SK-N-SH (cell line): ENCODE data around the gene GRK5.

Experiments used
- CHD2 ChIP-seq: fragments of 150-350 bp; IDR thresholded peaks from 2 replicates; pipeline ENCODE4 v1.6.1; 2018; ENCODE audit warnings: low read length; ENCODE audit not compliant: partially characterized antibody
- CTCF ChIP-seq: fragments of 200-600 bp; sonication (generic); IDR thresholded peaks from 2 replicates; pipeline ENCODE4 v1.6.1; 2017; ENCODE audit warnings: antibody characterized with exemption, mild to moderate bottlenecking, moderate library complexity
- EP300 ChIP-seq, 2 experiments: IDR thresholded peaks; 2 replicates each; pipeline versions ENCODE4 v1.4.0 to v1.6.1; 2012; ENCODE audit warnings: borderline replicate concordance in 1 of 2, low read depth in 1 of 2, low read length in 1 of 2
- FOSL2 ChIP-seq: IDR thresholded peaks from 2 replicates; pipeline ENCODE4 v1.4.0; 2012; ENCODE audit warnings: low read depth, mild to moderate bottlenecking, moderate library complexity, borderline replicate concordance
- GATA2 ChIP-seq: sonication (generic); formaldehyde crosslinking; IDR thresholded peaks from 2 replicates; pipeline ENCODE4 v1.5.0; 2020; ENCODE audit warnings: mild to moderate bottlenecking, missing genetic modification reagents
- MXI1 ChIP-seq: IDR thresholded peaks from 2 replicates; pipeline ENCODE4 v1.6.1; 2012; ENCODE audit warnings: mild to moderate bottlenecking, low read depth, low read length, improper control_type of control experiment
- POLR2AphosphoS5 ChIP-seq: IDR thresholded peaks from 2 replicates; pipeline ENCODE4 v1.6.1; 2012; ENCODE audit warnings: low read depth, low read length
- RCOR1 ChIP-seq: fragments of 150-350 bp; IDR thresholded peaks from 2 replicates; pipeline ENCODE4 v1.6.1; 2017; ENCODE audit warnings: antibody characterized with exemption, low read length
- RFX5 ChIP-seq: IDR thresholded peaks from 2 replicates; pipeline ENCODE4 v1.6.1; 2012; ENCODE audit warnings: mild to moderate bottlenecking, improper control_type of control experiment, low read length
- TF ChIP-seq, protein P1 (sequence below): IDR thresholded peaks from 2 replicates; pipeline ENCODE4 v1.4.0; 2012; ENCODE audit warnings: low read depth

DNA sequence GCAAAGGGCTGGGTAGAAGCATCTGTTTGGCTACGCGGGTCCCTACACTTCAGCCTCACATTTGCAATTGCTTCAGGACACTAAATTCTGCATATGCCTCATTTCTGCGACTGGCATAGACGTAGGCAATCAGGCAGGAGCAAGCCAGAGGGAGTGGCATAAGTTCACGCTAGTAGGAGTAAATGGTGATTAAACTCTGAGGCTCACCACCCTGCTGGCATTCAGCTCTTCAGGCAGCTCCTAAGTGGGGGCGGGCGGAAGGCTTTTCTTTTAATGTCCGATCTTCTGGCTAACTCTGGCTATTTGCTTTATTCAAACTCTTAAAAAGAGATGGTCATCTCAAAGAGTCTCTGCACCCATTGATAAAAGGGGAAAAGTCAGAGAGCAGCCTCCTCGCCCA, 289.9 kb downstream of the GRK5 start:
- TF ChIP-seq CTCF, result no peak
- no peak for TF ChIP-seq RCOR1
- TF ChIP-seq FOSL2, result no peak
- no peak for TF ChIP-seq GATA2 (CRISPR knock-in tag)
- TF ChIP-seq EP300 (IDR thresholded peaks at IDR 0.05; ENCODE audit: borderline replicate concordance in 1 of 2, low read depth in 1 of 2, low read length in 1 of 2), result no peak
- TF ChIP-seq MXI1, result no peak
- TF ChIP-seq CHD2, result no peak
- TF ChIP-seq, protein P1, sequence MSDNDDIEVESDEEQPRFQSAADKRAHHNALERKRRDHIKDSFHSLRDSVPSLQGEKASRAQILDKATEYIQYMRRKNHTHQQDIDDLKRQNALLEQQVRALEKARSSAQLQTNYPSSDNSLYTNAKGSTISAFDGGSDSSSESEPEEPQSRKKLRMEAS, result no peak
- TF ChIP-seq POLR2AphosphoS5, result no peak
- no peak for TF ChIP-seq RFX5
